ENCODE data around the gene C2orf81.

Gene C2orf81

GRCh38 chr2:74390606-74391005, 30.8 kb downstream of the C2orf81 start:
- no peak for DNase-seq

GRCh38 chr2:74387346-74387745, 34.1 kb downstream of the C2orf81 start:
- no peak for DNase-seq

- DNase-seq: no peak
These were observed 36.0 kb downstream of the C2orf81 start for GRCh38 chr2:74385396-74385795.

- DNase-seq: no peak
These were observed 37.4 kb downstream of the C2orf81 start for GRCh38 chr2:74384051-74384450.

- no peak for DNase-seq
These were observed 38.2 kb downstream of the C2orf81 start for GRCh38 chr2:74383254-74383653.

- DNase-seq: no peak
These were observed 39.7 kb downstream of the C2orf81 start for GRCh38 chr2:74381751-74382150.

- DNase-seq: no peak
These were observed 41.3 kb downstream of the C2orf81 start, which contains the start of gene DCTN1 for GRCh38 chr2:74379851-74380789. TSS of gene DCTN1 (minus strand) at chr2:74380311. CDS start at chr2:74380037, 274 bp downstream.

- no peak for DNase-seq
These were observed 43.4 kb downstream of the C2orf81 start for GRCh38 chr2:74378007-74378406.

GRCh38 chr2:74375838-74376237, 45.6 kb downstream of the C2orf81 start:
- no peak for DNase-seq

- no peak for DNase-seq
These were observed 46.8 kb downstream of the C2orf81 start for GRCh38 chr2:74374509-74375205.

- DNase-seq: no peak
These were observed 47.4 kb downstream of the C2orf81 start for GRCh38 chr2:74373985-74374384.

- DNase-seq: no peak
These were observed 48.2 kb downstream of the C2orf81 start for GRCh38 chr2:74373221-74373676.

- no peak for DNase-seq
These were observed 48.7 kb downstream of the C2orf81 start for GRCh38 chr2:74372674-74373073.

GRCh38 chr2:74371421-74371820, 50.0 kb downstream of the C2orf81 start:
- no peak for DNase-seq

- DNase-seq: no peak
These were observed 51.4 kb downstream of the C2orf81 start for GRCh38 chr2:74369976-74370375.

GRCh38 chr2:74368499-74368898, 52.9 kb downstream of the C2orf81 start:
- no peak for DNase-seq

GRCh38 chr2:74367789-74368188, 53.6 kb downstream of the C2orf81 start:
- no peak for DNase-seq

- DNase-seq: no peak
These were observed 55.4 kb downstream of the C2orf81 start for GRCh38 chr2:74366036-74366435.

GRCh38 chr2:74364533-74365505, 56.6 kb downstream of the C2orf81 start:
- no peak for DNase-seq

All from AML-193 (cell line).